H1 (cell line): ENCODE measurements around the gene LEMD2.

Experiments used
- EZH2 ChIP-seq: fragments of 200-600 bp; sonication (generic); IDR thresholded peaks from 2 replicates; pipeline ENCODE4 v1.7.1; 2012; ENCODE audit warnings: low read depth, mild to moderate bottlenecking, moderate library complexity, low read length, inconsistent platforms; ENCODE audit not compliant: severe bottlenecking
- POLR2A ChIP-seq, 2 experiments: IDR thresholded peaks; 1 replicate in 1 of 2; 2 replicates in 1 of 2; pipeline ENCODE4 v1.6.1; 2011; ENCODE audit warnings: low read depth in 2 of 2, low read length in 2 of 2, mild to moderate bottlenecking in 2 of 2; ENCODE audit errors: control extremely low read depth in 1 of 2
- ZNF274 ChIP-seq: IDR thresholded peaks from 2 replicates; pipeline ENCODE4 v1.7.0; 2012; ENCODE audit warnings: low read length, borderline replicate concordance; ENCODE audit errors: extremely low read depth

GRCh38 chr6:33787346-33787953 is 1.5 kb downstream of the LEMD2 start:
- TF ChIP-seq ZNF274 = no peak
- TF ChIP-seq EZH2 = no peak
- TF ChIP-seq POLR2A (IDR thresholded peaks at IDR 0.05; ENCODE audit: control extremely low read depth in 1 of 2, low read depth in 2 of 2, low read length in 2 of 2) = no peak
